HG03521 (cell line): ENCODE results near the gene HSPB9.
"Not testable (repeated sequence)": the region's sequence is repeated elsewhere in the genome, so short reads cannot be mapped to it uniquely, and the experiment has no call there.

Source experiments
- ATAC-seq: cut with Tn5 transposase; IDR thresholded peaks from one replicate; pipeline ENCODE4 v1.9.1; 2021; ENCODE audit warnings: mild to moderate bottlenecking, moderate library complexity; ENCODE audit not compliant: unreplicated experiment

Gene HSPB9

DNA sequence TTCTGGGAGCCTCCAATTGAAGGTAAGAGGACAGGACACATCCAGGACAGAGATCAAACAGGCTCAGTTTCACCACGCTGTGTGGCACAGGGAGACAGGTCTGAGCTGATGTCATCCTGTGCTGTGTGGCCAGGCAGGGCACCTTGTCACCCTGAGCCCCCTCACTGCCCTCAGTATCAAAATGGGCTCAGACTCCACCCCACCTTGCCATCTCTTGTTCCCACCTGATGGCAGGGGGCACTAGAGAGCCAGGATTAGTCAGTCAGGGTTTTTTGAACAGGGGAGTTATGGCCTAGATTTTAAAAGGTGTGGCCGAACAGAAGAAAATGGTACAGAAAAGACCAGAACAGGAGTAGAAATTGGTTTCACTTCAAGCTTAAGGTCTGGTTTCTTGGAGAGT, 4.1 kb upstream of the HSPB9 start:
- no peak for ATAC-seq

- no peak for ATAC-seq
These were observed 3.3 kb upstream of the HSPB9 start for GRCh38 chr17:42119301-42119700.

DNA sequence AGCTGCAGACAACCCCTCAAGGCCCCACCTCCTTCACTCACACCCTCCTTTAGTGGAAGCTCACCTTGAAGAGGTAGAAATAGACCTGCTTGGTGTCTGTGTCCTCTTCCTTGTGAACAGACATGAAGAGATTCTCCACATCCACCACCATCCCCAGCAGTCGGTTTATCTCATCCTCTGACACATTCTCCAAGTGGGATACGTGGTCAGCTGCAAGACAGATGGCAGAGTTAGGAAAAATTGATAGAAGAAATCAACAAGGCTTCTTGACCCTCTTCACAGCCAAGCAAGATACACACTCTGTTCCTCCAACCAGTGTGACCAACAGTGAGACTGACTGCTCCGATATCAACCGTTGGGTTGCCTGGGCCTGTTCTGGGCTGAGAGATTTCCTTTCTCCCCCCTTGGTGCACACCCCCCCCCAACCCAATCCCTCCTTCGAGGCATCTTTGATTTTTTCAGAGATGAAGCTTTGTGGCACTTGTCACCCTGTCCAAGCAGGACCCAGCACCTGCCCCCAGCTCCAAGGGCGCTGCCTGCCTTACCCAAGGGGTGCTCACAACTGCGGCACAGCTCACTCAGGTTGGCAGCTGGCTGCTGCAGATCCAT, 2.3 kb upstream of the HSPB9 start:
- ATAC-seq = no peak

DNA sequence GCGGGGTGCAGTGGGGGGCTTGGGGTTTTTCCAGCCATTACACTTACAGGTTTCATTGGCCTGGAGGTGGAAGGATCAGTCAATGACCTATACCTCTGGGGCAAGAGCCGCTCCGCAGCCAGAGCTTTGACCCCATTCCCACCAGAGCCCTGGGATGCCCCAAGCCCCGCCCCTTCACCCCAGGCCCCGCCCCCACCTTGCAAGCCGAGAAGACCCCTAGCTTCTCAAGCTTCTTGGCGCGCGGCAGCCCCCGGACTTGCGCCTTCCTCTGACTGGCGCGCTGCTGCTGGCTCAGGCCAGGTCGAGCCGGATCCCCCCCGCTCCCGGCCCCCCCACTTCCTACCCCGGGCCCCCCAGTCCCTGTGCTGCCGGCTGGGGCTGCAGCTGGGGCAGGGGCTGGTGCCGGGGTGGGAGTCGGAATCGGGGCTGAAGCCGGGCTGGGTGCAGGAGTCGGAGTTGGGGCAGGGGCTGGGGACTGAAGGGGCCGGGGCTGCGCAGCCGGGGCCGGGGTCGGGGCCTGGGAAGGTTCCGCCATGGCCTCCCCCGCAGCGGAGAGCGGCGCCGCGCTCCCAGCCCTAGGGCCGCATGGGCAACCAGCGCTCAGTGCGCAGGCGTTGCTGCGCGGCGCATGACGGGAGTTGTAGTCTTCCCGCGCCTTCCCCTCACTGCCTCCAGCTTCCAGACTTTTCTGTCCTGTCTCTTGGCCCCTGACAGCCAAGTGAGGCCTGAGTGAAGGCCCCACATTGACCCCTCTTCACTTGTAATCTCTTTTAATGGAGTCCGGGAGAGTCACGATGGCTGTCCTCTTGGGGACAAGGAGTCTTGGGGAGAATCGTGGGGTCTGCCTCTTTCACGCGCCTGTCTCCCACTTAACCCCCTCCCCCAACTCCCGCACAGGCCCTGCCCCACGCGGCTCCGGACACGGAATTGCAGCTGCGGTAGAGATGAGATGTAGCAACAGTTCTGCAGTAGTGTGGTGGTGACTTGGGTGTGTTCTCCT, 1.5 kb upstream of the HSPB9 start, which contains the start of gene KAT2A:
TSS of gene KAT2A (minus strand) at position 598 of the 1,000 bp plus-strand sequence. CDS start at position 535, 63 bp downstream.
- no peak for ATAC-seq

- ATAC-seq = no peak
These were observed 1.7 kb downstream of the HSPB9 start for GRCh38 chr17:42124256-42124655.

DNA sequence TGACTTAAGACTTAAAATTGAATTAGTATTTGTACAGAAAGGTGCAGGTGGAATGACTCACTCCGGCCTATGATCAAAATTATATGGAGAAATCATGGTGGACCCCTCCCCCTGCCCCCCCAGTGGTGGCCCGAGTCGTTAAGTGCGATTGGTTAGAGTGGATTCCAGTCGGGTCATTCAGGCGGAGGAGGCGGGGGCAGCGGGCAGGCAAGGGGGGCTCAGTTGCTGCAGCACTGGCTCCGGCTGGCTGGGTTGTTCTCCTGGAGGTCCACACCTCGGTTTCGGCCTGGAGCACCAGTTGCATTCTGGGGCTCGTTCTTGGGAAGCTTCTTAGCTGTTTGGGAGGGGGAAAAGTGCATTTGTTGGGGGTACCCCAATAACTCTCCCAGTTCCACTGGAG, 3.0 kb downstream of the HSPB9 start:
- no peak for ATAC-seq

DNA sequence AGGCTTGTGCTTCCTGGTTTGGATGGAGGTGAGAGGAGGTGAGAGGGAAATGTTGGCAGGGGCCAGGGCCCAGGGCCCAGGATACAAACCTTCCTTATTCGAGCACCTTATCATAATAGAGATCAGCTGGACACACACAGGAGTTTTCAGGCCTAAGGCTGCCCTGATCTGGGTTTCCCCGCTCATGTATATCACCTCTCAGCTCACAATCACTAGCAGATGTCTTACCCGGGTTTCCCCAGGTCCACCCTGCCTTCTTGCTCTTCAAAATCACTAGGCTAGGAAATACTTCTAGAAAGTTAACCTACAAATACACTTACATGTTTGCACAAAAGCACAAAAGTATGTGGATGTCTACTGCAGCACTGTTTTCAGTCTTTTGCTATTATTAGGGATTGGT, 4.2 kb downstream of the HSPB9 start:
- ATAC-seq = no peak

GRCh38 chr17:42127414-42127813, 4.8 kb downstream of the HSPB9 start:
- no peak for ATAC-seq

- no peak for ATAC-seq
These were observed 6.7 kb downstream of the HSPB9 start for GRCh38 chr17:42129109-42129837.

DNA sequence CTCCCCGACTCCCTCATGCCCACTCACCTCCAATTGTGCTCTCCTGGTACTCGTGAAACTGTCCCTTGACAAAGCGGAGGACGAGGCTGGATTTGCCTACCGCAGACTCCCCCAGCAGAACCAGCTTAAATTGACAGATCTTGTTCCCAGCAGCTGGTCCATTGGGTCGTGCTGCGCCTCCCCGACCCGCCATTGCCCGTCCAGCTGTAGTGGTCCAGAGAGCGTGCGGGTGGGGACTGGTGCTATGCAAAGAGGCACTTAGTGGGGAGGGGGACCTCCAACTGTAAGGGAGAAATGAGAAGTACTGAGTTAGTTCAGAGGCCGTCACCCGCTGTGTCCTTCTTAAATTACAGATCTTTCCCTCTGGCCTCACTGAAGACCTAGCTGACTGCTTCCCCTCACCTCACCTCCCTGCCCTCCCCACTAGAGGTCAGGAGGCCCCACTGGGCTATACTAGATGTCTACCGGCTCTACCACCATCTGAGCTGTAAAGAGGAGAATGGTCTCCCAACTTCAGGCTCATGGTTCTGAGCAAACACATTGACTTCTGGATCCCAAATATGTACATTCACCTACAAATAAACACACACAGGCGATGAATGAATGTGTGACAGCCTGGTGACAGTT, 7.8 kb downstream of the HSPB9 start:
- ATAC-seq = no peak

- no peak for ATAC-seq
These were observed 8.6 kb downstream of the HSPB9 start for GRCh38 chr17:42131232-42131631.

DNA sequence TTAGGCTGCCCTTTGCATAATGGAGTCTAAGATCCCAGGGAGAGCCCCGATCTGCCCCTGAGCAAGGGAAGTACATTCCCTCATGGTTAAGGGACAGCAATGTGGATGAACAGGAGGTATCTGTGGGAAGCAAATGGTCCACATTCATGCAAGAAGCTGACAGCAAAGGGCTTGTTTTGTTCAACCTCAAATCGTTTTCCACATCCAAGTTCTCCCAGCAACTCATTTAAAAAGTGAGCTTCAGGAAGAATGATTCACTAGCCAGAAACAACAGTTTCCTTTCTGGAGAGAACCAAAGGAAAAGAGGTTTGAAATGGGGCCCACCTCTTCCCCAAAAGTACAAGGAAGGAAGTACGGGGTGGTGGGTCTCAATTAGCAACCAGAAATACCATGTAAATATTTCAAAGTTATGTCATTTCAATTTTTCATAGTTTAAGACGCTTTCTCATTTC, 9.4 kb downstream of the HSPB9 start:
- no peak for ATAC-seq

DNA sequence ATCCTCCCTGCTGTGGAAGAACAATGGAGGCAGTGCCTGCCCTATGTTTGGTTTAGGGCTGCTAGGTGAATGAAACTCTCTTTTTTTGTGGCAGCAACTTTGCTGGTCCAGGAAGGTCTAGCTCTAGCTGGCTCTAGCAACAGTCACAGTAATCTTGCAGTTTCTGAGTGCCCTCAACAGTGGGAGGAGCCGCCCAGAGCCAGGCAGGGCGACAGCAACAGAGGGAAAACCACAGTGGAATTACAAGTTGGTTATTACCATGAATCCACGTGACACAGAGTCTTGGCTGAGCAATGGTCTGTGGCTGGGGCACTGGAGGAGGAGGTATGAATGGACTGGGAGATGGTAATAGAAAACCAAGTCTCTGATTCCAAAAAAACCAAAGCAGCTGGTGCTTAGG, 10.3 kb downstream of the HSPB9 start:
- ATAC-seq = no peak

GRCh38 chr17:42133461-42134041, 10.9 kb downstream of the HSPB9 start:
- ATAC-seq = no peak

DNA sequence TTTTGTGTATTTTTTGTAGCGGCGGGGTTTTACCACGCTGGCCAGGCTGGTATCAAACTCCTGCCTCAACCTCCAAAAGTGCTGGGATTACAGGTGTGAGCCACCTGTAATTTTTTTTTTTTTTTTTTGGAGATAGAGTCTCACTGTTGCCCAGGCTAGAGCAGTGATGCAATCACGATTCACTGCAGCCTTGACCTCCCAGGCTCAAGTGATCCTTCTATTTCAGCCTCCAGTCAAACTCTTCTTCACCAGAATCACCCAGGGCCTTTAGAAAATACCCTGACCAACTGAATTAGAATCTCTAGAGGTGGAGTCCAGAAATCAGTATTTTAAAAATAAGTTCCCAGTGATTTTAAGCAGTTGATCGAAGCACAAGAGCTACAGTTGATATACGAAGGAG, 12.5 kb downstream of the HSPB9 start:
- no peak for ATAC-seq

- no peak for ATAC-seq
These were observed 13.4 kb downstream of the HSPB9 start for GRCh38 chr17:42135664-42136653.

GRCh38 chr17:42136654-42137051, 14.0 kb downstream of the HSPB9 start:
- no peak for ATAC-seq

DNA sequence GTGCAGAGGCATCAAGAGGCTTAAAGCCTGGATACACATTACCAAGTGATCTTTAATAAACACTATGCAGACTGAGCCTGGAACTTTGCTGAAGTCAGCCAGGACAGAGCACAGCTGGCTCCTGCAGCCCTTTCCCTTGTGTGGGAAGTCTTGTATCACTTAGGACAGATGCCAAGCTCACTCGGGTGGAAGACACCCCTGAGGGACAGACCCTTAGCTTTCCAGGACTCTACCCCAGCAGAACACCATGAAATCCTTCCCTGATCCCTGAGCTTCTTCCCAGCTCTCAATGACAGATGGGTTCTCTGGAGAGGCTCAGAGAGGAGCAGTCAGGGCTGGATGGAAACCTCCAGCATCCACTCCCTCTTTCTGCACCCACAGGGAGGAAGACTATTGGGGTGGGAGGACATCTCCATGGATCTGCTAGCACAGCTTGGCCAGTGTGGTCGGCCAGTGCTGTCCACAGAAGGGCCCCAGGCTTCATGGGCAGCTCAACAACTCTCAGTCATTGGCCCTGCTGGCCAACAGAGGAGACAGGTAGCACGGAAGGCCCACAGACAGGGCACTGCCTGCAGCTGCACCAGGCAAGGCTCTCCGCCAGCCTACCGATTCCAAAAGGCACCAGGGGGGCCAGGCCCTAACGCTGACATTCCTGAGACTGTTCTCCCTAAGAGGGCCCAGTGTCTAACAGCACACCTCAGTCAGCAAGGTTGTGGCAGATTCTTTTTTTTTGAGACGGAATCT, 16.3 kb downstream of the HSPB9 start:
- ATAC-seq = no peak

GRCh38 chr17:42140690-42141089, 18.1 kb downstream of the HSPB9 start:
- not testable (repeated sequence) for ATAC-seq
